GM23338 (cell line): ENCODE results near the gene PLEKHG4B. TPM values are rescaled to one million over a fixed set of nuclear protein-coding genes. Genes with fewer than 3 reads are reported as not detected.

Experiments used
- ATAC-seq: fragments of 200-7000 bp; cut with Tn5 transposase; 3 replicates; pipeline ENCODE4 v1.9.1; 2020
- DNase-seq: peaks from one replicate; pipeline ENCODE4 v3.0.0-alpha.2; 2015; ENCODE audit warnings: low spot score
- H2AFZ ChIP-seq: fragments of 200-600 bp; sonication (generic); 2 replicates; pipeline ENCODE4 v1.8.0; 2016; ENCODE audit warnings: antibody characterized with exemption, mild to moderate bottlenecking, moderate library complexity
- H3F3A ChIP-seq: fragments of 200-600 bp; sonication (generic); replicated peaks from 2 replicates; pipeline ENCODE4 v1.8.0; 2017; ENCODE audit warnings: antibody characterized with exemption, mixed run types, low read depth
- H3K27ac ChIP-seq: fragments of 200-600 bp; sonication (generic); 2 replicates; pipeline ENCODE4 v1.6.1; 2016; ENCODE audit warnings: low read depth
- H3K27me3 ChIP-seq: fragments of 200-600 bp; sonication (generic); 2 replicates; pipeline ENCODE4 v1.8.0; 2016; ENCODE audit warnings: mild to moderate bottlenecking, mixed run types, moderate library complexity; ENCODE audit not compliant: insufficient read depth
- H3K36me3 ChIP-seq: fragments of 200-600 bp; sonication (generic); 2 replicates; pipeline ENCODE4 v1.8.0; 2016; ENCODE audit warnings: mild to moderate bottlenecking; ENCODE audit not compliant: insufficient read depth
- H3K4me1 ChIP-seq: fragments of 200-600 bp; sonication (generic); 2 replicates; pipeline ENCODE4 v1.8.0; 2016; ENCODE audit warnings: mild to moderate bottlenecking, moderate library complexity; ENCODE audit not compliant: insufficient read depth
- H3K4me2 ChIP-seq: fragments of 200-600 bp; sonication (generic); 2 replicates; pipeline ENCODE4 v1.7.1; 2017; ENCODE audit warnings: mixed run types
- H3K4me3 ChIP-seq: fragments of 200-600 bp; sonication (generic); 2 replicates; pipeline ENCODE4 v1.6.1; 2016; ENCODE audit warnings: mixed run types
- H3K79me2 ChIP-seq: fragments of 200-600 bp; sonication (generic); replicated peaks from 2 replicates; pipeline ENCODE4 v1.8.0; 2017; ENCODE audit warnings: mild to moderate bottlenecking; ENCODE audit not compliant: insufficient read depth
- H3K9me2 ChIP-seq: fragments of 200-600 bp; sonication (generic); 2 replicates; pipeline ENCODE4 v1.8.0; 2017; ENCODE audit not compliant: insufficient read depth
- H4K20me1 ChIP-seq: fragments of 200-600 bp; sonication (generic); replicated peaks from 2 replicates; pipeline ENCODE4 v1.8.0; 2017; ENCODE audit warnings: mild to moderate bottlenecking; ENCODE audit not compliant: insufficient read depth
- H3K27ac Mint-ChIP-seq: 2 replicates; pipeline ENCODE4 v1.8.0; 2020; ENCODE audit warnings: inconsistent platforms, mild to moderate bottlenecking, moderate library complexity, mixed read lengths
- H3K27me3 Mint-ChIP-seq: 3 replicates; pipeline ENCODE4 v1.8.0; 2022; ENCODE audit warnings: low read depth, mild to moderate bottlenecking, moderate library complexity, mixed read lengths, inconsistent platforms; ENCODE audit not compliant: insufficient read depth, poor library complexity
- H3K36me3 Mint-ChIP-seq: 3 replicates; pipeline ENCODE4 v1.8.0; 2021; ENCODE audit warnings: low read depth, mild to moderate bottlenecking, inconsistent platforms, moderate library complexity, mixed read lengths
- H3K4me1 Mint-ChIP-seq: 3 replicates; pipeline ENCODE4 v1.8.0; 2020; ENCODE audit warnings: mild to moderate bottlenecking, inconsistent platforms, mixed read lengths
- H3K4me3 Mint-ChIP-seq: 3 replicates; pipeline ENCODE4 v1.8.0; 2021; ENCODE audit warnings: moderate library complexity, mild to moderate bottlenecking, inconsistent platforms, mixed read lengths
- H3K9me3 Mint-ChIP-seq: 3 replicates; pipeline ENCODE4 v1.8.0; 2020; ENCODE audit warnings: moderate library complexity, mild to moderate bottlenecking, inconsistent platforms, mixed read lengths
- CREB1 ChIP-seq: fragments of 250-450 bp; sonication (Bioruptor Pico); IDR thresholded peaks from 2 replicates; pipeline ENCODE4 v1.5.0; 2020; ENCODE audit warnings: low read depth, mild to moderate bottlenecking, moderate library complexity
- EZH2 ChIP-seq: fragments of 200-600 bp; sonication (generic); IDR thresholded peaks from one replicate; pipeline ENCODE4 v1.8.0; 2017; ENCODE audit warnings: antibody characterized with exemption, mild to moderate bottlenecking, low read depth; ENCODE audit not compliant: unreplicated experiment
- EZH2phosphoT487 ChIP-seq: fragments of 200-600 bp; sonication (generic); IDR thresholded peaks from one replicate; pipeline ENCODE4 v1.8.1; 2018; ENCODE audit warnings: antibody characterized with exemption; ENCODE audit not compliant: unreplicated experiment
- JUNB ChIP-seq: IDR thresholded peaks from one replicate; pipeline ENCODE4 v1.6.1; 2016; ENCODE audit warnings: antibody characterized with exemption; ENCODE audit not compliant: unreplicated experiment
- NANOG ChIP-seq: IDR thresholded peaks from 2 replicates; pipeline ENCODE4 v1.6.1; 2016; ENCODE audit warnings: antibody characterized with exemption, borderline replicate concordance
- STAT1 ChIP-seq: IDR thresholded peaks from one replicate; pipeline ENCODE4 v1.6.1; 2016; ENCODE audit warnings: antibody characterized with exemption; ENCODE audit not compliant: unreplicated experiment
- ZNF114 ChIP-seq: fragments of 250-450 bp; sonication (Bioruptor Pico); IDR thresholded peaks from 2 replicates; pipeline ENCODE4 v1.5.0; 2020; ENCODE audit warnings: mild to moderate bottlenecking, moderate library complexity
- ZNF331 ChIP-seq: fragments of 250-450 bp; sonication (Bioruptor Pico); IDR thresholded peaks from 2 replicates; pipeline ENCODE4 v1.5.0; 2020; ENCODE audit warnings: low read depth, mild to moderate bottlenecking, moderate library complexity
- polyA plus RNA-seq: library from polyadenylated mRNA; unstranded; fragments of >200 nt; fragmentation: Nextera tagmentation; extraction: Ambion mirVana; gene quantifications from 2 replicates; pipeline ENCODE4 v1.2.1, GENCODE V29; 2016
- total RNA-seq: library from RNA; depleted of rRNA; stranded (reverse); fragments of >200 nt; shearing (Covaris generic); gene quantifications from 2 replicates; pipeline ENCODE4 v1.2.3, GENCODE V29; 2014
- TF ChIP-seq, protein P1 (sequence below): IDR thresholded peaks from one replicate; pipeline ENCODE4 v1.6.1; 2018; ENCODE audit warnings: antibody characterized with exemption; ENCODE audit not compliant: unreplicated experiment
- TF ChIP-seq, protein P2 (sequence below), 2 experiments: fragments of 200-600 bp in 1 of 2; sonication (generic) in 1 of 2; conservative IDR thresholded peaks; 2 replicates each; pipeline versions ENCODE4 v1.5.1 to v1.6.1; 2016 to 2017; ENCODE audit warnings: antibody characterized with exemption in 2 of 2, low read depth in 2 of 2, mild to moderate bottlenecking in 2 of 2, moderate library complexity in 1 of 2
- TF ChIP-seq, protein P3 (sequence below): IDR thresholded peaks from 2 replicates; pipeline ENCODE4 v1.6.1; 2016; ENCODE audit warnings: antibody characterized with exemption

PLEKHG4B gene
- total and polyA plus RNA-seq, 2 experiments from 2014 or later = 33.5 to 54.8 TPM

DNA sequence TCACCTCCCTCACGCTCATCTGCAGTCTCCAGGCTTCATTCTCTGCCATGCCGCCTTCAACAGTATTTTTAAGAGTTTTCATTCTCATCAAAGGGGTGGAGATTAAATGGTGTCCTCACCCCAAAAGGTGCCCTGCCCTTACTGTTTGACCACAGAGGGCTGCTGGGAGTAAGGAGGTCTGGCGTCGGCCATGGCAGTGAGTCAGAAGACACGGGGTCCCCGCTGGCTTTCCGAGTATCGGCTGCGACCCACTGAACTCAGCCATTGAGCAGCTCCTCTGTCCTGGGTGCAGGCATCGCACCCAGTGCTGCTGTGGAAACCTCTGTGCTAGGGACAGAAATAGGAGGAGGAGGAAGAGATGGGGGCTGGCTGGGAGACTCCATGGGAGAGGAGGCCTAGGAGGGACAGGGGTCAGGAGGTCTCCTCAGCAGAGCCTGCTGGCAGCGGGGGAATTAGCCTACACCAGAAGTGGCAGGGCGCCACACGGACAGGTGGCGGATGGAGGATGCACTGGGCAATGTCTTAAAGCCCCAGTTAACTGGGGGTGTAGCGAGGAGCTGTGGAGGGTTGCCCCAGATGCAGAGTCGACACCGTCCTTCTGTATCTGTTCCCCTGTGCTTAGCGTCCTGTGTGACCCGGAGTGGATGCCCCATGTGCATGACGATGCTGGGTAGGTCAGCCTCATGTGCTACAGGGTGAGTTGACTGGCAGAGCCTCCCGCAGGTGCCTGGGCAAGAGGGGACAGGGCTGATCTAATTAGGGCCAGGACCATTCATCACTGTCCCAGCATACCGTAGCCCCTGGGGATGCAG is 15.4 kb upstream of the PLEKHG4B start (continued):
- TF ChIP-seq, protein P1, sequence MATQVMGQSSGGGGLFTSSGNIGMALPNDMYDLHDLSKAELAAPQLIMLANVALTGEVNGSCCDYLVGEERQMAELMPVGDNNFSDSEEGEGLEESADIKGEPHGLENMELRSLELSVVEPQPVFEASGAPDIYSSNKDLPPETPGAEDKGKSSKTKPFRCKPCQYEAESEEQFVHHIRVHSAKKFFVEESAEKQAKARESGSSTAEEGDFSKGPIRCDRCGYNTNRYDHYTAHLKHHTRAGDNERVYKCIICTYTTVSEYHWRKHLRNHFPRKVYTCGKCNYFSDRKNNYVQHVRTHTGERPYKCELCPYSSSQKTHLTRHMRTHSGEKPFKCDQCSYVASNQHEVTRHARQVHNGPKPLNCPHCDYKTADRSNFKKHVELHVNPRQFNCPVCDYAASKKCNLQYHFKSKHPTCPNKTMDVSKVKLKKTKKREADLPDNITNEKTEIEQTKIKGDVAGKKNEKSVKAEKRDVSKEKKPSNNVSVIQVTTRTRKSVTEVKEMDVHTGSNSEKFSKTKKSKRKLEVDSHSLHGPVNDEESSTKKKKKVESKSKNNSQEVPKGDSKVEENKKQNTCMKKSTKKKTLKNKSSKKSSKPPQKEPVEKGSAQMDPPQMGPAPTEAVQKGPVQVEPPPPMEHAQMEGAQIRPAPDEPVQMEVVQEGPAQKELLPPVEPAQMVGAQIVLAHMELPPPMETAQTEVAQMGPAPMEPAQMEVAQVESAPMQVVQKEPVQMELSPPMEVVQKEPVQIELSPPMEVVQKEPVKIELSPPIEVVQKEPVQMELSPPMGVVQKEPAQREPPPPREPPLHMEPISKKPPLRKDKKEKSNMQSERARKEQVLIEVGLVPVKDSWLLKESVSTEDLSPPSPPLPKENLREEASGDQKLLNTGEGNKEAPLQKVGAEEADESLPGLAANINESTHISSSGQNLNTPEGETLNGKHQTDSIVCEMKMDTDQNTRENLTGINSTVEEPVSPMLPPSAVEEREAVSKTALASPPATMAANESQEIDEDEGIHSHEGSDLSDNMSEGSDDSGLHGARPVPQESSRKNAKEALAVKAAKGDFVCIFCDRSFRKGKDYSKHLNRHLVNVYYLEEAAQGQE = no peak
- no peak for TF ChIP-seq CREB1 (CRISPR knock-in tag)
- TF ChIP-seq, protein P2, sequence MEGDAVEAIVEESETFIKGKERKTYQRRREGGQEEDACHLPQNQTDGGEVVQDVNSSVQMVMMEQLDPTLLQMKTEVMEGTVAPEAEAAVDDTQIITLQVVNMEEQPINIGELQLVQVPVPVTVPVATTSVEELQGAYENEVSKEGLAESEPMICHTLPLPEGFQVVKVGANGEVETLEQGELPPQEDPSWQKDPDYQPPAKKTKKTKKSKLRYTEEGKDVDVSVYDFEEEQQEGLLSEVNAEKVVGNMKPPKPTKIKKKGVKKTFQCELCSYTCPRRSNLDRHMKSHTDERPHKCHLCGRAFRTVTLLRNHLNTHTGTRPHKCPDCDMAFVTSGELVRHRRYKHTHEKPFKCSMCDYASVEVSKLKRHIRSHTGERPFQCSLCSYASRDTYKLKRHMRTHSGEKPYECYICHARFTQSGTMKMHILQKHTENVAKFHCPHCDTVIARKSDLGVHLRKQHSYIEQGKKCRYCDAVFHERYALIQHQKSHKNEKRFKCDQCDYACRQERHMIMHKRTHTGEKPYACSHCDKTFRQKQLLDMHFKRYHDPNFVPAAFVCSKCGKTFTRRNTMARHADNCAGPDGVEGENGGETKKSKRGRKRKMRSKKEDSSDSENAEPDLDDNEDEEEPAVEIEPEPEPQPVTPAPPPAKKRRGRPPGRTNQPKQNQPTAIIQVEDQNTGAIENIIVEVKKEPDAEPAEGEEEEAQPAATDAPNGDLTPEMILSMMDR (conservative IDR thresholded peaks at IDR 0.05; ENCODE audit: low read depth in 2 of 2) = no peak

DNA sequence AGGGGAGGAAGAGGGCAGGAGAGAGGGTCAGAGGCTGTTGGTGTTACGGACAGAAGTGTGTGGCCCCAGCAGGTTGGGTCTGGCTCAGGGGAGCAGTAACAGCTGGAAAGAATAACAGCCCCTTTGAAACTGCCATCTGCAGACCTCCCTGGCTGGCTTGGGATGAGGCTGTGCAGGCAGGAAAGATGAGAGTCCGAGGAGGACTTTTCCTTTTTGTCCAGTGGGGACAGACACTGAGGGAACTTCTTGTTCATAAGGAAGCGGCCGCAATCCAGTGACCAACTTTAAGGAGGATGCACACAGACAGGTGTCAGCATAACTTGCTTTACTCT is 14.8 kb upstream of the PLEKHG4B start:
- no peaks in the 10 kb centered on the region for H3K9me2 ChIP-seq
- no peak overlapping the region for H3K4me3 Mint-ChIP-seq
- no peak overlapping the region for H2AFZ ChIP-seq
- H3K79me2 ChIP-seq = no peaks in the 10 kb centered on the region
- H3K9me3 Mint-ChIP-seq = no peaks in the 10 kb centered on the region
- H3K27ac Mint-ChIP-seq = no peak overlapping the region
- no peak overlapping the region for H3K4me3 ChIP-seq
- H3K27ac ChIP-seq = no peak overlapping the region
- H3K4me2 ChIP-seq = no peak overlapping the region
- H3K27me3 Mint-ChIP-seq = peaks cover 19% of the 10 kb centered on the region
- H3K27me3 ChIP-seq = no peaks in the 10 kb centered on the region
- peaks cover 44% of the 10 kb centered on the region for H3K4me1 Mint-ChIP-seq
- H3K36me3 ChIP-seq = no peaks in the 10 kb centered on the region
- peaks cover 6% of the 10 kb centered on the region; the same call in 1 of the 2 replicates for H3F3A ChIP-seq
- H4K20me1 ChIP-seq = no peaks in the 10 kb centered on the region
- ATAC-seq = no peak
- peaks cover 10% of the 10 kb centered on the region for H3K4me1 ChIP-seq
- no peak for DNase-seq
- TF ChIP-seq, protein P1 = no peak
- no peak for TF ChIP-seq ZNF114
- TF ChIP-seq, protein P3, sequence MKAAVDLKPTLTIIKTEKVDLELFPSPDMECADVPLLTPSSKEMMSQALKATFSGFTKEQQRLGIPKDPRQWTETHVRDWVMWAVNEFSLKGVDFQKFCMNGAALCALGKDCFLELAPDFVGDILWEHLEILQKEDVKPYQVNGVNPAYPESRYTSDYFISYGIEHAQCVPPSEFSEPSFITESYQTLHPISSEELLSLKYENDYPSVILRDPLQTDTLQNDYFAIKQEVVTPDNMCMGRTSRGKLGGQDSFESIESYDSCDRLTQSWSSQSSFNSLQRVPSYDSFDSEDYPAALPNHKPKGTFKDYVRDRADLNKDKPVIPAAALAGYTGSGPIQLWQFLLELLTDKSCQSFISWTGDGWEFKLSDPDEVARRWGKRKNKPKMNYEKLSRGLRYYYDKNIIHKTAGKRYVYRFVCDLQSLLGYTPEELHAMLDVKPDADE = no peak
- no peak for TF ChIP-seq CREB1 (CRISPR knock-in tag)
- no peak for TF ChIP-seq ZNF331 (CRISPR knock-in tag)
- TF ChIP-seq, protein P2 (conservative IDR thresholded peaks at IDR 0.05; ENCODE audit: low read depth in 2 of 2) = no peak
- no peak for TF ChIP-seq NANOG
- TF ChIP-seq STAT1 = no peak
- TF ChIP-seq JUNB = no peak
- no peak for TF ChIP-seq EZH2
- no peak for TF ChIP-seq EZH2phosphoT487
- H3K36me3 Mint-ChIP-seq = no peaks in the 10 kb centered on the region; the same call in 2 of the 3 replicates
